A673 (cell line): ENCODE measurements around the gene OXNAD1. TPM values are rescaled to one million over a fixed set of nuclear protein-coding genes. Genes with fewer than 3 reads are reported as not detected.

Experiments
- BruUV-seq: library from RNA; stranded (reverse); fragments of 400-500 nt; replicated peaks from 2 replicates; lab custom pipeline; 2021; lab: Mats Ljungman, UMichigan
- CTCF ChIA-PET: fragments of 300-600 bp; sonication (Branson Sonifier 250); formaldehyde crosslinking; loops from one replicate; lab custom pipeline; 2022; ENCODE audit warnings: antibody characterized with exemption; lab: Charles Lee
- POLR2A ChIA-PET: fragments of 300-600 bp; sonication (Branson Sonifier 250); formaldehyde crosslinking; loops from one replicate; lab custom pipeline; 2022; ENCODE audit warnings: antibody characterized with exemption; ENCODE audit not compliant: low non-redundant PET; lab: Charles Lee
- DNase-seq: peaks from one replicate; pipeline ENCODE4 v3.0.0-alpha.2; 2015; ENCODE audit warnings: low spot score
- H3K27ac ChIP-seq: fragments of 200-600 bp; sonication (generic); 2 replicates; pipeline ENCODE4 v1.5.1; 2016; ENCODE audit warnings: mixed run types, low read depth, mild to moderate bottlenecking, mixed read lengths, antibody characterized with exemption, low read length; ENCODE audit not compliant: poor library complexity, severe bottlenecking
- H3K27me3 ChIP-seq: fragments of 200-600 bp; sonication (generic); replicated peaks from 2 replicates; pipeline ENCODE4 v1.6.1; 2017; ENCODE audit warnings: mixed run types, low read depth, mild to moderate bottlenecking, mixed read lengths, antibody characterized with exemption, low read length; ENCODE audit not compliant: insufficient read depth, poor library complexity
- H3K36me3 ChIP-seq: fragments of 200-600 bp; sonication (generic); 2 replicates; pipeline ENCODE4 v1.6.1; 2016; ENCODE audit warnings: mixed run types, mild to moderate bottlenecking, mixed read lengths, antibody characterized with exemption, low read length; ENCODE audit not compliant: insufficient read depth, poor library complexity, severe bottlenecking
- H3K4me1 ChIP-seq: fragments of 200-600 bp; sonication (generic); 2 replicates; pipeline ENCODE4 v1.6.1; 2017; ENCODE audit warnings: mixed run types, mild to moderate bottlenecking, mixed read lengths, antibody characterized with exemption, low read length; ENCODE audit not compliant: insufficient read depth, poor library complexity, severe bottlenecking
- H3K4me3 ChIP-seq: fragments of 200-600 bp; sonication (generic); 2 replicates; pipeline ENCODE4 v1.5.1; 2016; ENCODE audit warnings: low read depth, mixed run types, mild to moderate bottlenecking, mixed read lengths, low read length; ENCODE audit not compliant: poor library complexity, severe bottlenecking
- H3K9me3 ChIP-seq: fragments of 200-600 bp; sonication (generic); 2 replicates; pipeline ENCODE4 v1.6.1; 2016; ENCODE audit warnings: mixed run types, low read depth, mild to moderate bottlenecking, mixed read lengths, antibody characterized with exemption, low read length; ENCODE audit not compliant: poor library complexity, severe bottlenecking
- EZH2 ChIP-seq: fragments of 200-600 bp; sonication (generic); IDR thresholded peaks from 2 replicates; pipeline ENCODE4 v1.6.1; 2017; ENCODE audit warnings: borderline replicate concordance, low read depth, mild to moderate bottlenecking, mixed read lengths, antibody characterized with exemption, low read length; ENCODE audit not compliant: poor library complexity, severe bottlenecking
- intact Hi-C: fragments of 100-400 bp; cut with micrococcal nuclease; formaldehyde crosslinking; loops from one replicate; pipeline ENCODE4 v1.10.0; 2022; ENCODE audit not compliant: unreplicated experiment
- total RNA-seq: library from RNA; stranded (reverse); gene quantifications from 2 replicates; pipeline ENCODE4 v1.2.3, GENCODE V29; 2021
- TF ChIP-seq, protein P1 (sequence below): fragments of 300-800, 200-600 bp; sonication (generic); conservative IDR thresholded peaks from 2 replicates; pipeline ENCODE4 v1.5.1; 2017; ENCODE audit warnings: low read depth, mild to moderate bottlenecking, antibody characterized with exemption, low read length, moderate library complexity, mixed read lengths

OXNAD1 gene
- total RNA-seq, 1 experiment from 2014 or later = 21.5 TPM

DNA sequence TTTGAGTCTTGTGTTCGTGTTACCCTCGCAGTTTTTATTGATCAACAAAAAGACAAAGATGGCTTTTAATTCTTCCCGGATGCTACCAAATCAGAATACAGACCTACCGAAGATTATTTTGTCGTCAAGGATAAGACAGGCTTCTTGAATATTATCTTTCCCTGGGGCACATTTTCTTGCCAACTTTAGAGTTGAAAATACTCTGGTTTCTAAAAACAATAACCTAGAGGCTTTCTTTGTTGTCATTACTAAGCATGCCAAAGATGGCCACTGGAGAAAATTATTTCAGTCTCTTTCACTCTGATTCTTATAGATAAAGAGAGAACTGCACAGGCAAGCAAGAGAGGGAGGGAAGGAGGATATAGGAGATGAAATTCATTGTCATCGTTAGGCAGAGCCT, 33.9 kb downstream of the OXNAD1 start:
- Histone ChIP-seq H3K4me3 (no peak overlapping the region), H3K9me3 (no peaks in the 10 kb centered on the region), H3K27me3 (no peaks in the 10 kb centered on the region), H3K36me3 (peaks cover 27% of the 10 kb centered on the region), H3K27ac (no peak overlapping the region), H3K4me1 (no peaks in the 10 kb centered on the region)
- TF ChIP-seq, protein P1, sequence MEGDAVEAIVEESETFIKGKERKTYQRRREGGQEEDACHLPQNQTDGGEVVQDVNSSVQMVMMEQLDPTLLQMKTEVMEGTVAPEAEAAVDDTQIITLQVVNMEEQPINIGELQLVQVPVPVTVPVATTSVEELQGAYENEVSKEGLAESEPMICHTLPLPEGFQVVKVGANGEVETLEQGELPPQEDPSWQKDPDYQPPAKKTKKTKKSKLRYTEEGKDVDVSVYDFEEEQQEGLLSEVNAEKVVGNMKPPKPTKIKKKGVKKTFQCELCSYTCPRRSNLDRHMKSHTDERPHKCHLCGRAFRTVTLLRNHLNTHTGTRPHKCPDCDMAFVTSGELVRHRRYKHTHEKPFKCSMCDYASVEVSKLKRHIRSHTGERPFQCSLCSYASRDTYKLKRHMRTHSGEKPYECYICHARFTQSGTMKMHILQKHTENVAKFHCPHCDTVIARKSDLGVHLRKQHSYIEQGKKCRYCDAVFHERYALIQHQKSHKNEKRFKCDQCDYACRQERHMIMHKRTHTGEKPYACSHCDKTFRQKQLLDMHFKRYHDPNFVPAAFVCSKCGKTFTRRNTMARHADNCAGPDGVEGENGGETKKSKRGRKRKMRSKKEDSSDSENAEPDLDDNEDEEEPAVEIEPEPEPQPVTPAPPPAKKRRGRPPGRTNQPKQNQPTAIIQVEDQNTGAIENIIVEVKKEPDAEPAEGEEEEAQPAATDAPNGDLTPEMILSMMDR = no peak
- TF ChIP-seq EZH2 = no peak
- ChIA-PET CTCF (no interaction called here), POLR2A (no interaction called here)
- BruUV-seq = no TSS peak
- intact Hi-C loops = no loop called here
- no peak for DNase-seq

DNA sequence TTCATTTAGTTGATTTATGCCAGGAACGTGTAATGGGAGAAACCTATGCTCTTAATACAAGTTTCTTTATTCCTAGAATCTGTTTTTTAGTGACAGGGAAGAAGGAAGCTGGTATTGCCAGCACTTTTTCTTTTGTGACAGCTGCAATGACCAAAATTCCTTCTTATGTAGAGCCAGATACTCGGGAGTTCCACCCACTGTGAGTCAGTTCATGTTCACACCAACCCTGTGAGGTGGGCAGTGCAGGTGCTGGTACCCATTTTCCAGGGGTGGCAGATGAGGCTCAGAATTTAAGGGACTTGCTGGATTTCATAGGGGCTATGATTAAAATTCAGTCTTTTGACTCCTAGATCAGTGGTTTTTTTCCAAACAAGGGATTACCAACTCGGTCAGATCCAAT, 34.7 kb downstream of the OXNAD1 start:
- Histone ChIP-seq H3K9me3 (no peaks in the 10 kb centered on the region), H3K27ac (no peak overlapping the region), H3K27me3 (no peaks in the 10 kb centered on the region), H3K4me1 (no peaks in the 10 kb centered on the region), H3K36me3 (peaks cover 27% of the 10 kb centered on the region), H3K4me3 (no peak overlapping the region)
- ChIA-PET CTCF (no interaction called here), POLR2A (no interaction called here)
- no peak for DNase-seq
- no TSS peak for BruUV-seq
- intact Hi-C loops = no loop called here
- TF ChIP-seq, protein P1 = no peak
- no peak for TF ChIP-seq EZH2

DNA sequence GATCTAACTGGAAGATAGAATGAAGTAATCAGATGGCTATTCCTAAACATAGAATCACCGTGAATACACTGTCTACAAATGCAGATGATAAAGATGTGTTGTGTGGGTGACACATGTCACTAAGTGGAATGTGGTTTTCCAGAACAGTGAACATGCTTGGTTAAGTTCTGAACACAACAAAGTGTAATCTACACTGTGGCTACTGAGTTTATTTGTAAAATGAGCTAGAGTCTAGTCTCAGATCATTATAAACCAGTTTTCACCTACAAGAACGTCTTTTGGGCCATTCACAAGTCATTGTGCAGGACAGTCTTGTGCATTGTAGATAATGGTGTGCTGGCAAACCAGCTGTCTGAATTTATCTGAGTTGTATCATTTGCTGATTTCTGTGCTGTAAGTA, 35.3 kb downstream of the OXNAD1 start:
- Histone ChIP-seq H3K4me3 (no peak overlapping the region), H3K27ac (no peak overlapping the region), H3K27me3 (no peaks in the 10 kb centered on the region), H3K36me3 (peaks cover 22% of the 10 kb centered on the region), H3K9me3 (no peaks in the 10 kb centered on the region), H3K4me1 (no peaks in the 10 kb centered on the region)
- ChIA-PET CTCF (no interaction called here), POLR2A (no interaction called here)
- intact Hi-C loops = no loop called here
- no TSS peak for BruUV-seq
- no peak for DNase-seq
- TF ChIP-seq, protein P1 = no peak
- TF ChIP-seq EZH2 = no peak
